Left colon (tissue), 2 donors: ENCODE measurements around the gene SLC38A9. TPM values are rescaled to one million over a fixed set of nuclear protein-coding genes. Genes with fewer than 3 reads are reported as not detected.
A peak's percentile ranks its signal among the peaks of the same experiment; 100 is the strongest.
"Not testable (repeated sequence)": the region's sequence is repeated elsewhere in the genome, so short reads cannot be mapped to it uniquely, and the experiment has no call there.

Experiments used
- ATAC-seq: fragments of 200-7000 bp; cut with Tn5 transposase; one replicate; pipeline ENCODE4 v1.9.1; 2020; ENCODE audit warnings: mild to moderate bottlenecking, moderate library complexity
- DNase-seq, 2 donors: peaks; one replicate each; pipeline ENCODE4 v3.0.0-alpha.2; 2020
- intact Hi-C, 2 donors: fragments of 100-400 bp; cut with DNase I in 1 of 2; cut with micrococcal nuclease in 1 of 2; formaldehyde crosslinking; loops; one replicate each; pipeline versions ENCODE4 v1.11.2 to v1.14.0; 2022; cut with DNase I, micrococcal nuclease
- long read RNA-seq: library from polyadenylated mRNA; unstranded; transcript quantifications from one replicate; pipeline ENCODE4 v2.0.0, GENCODE V29; 2021
- total RNA-seq, 2 donors: library from RNA; stranded (reverse); fragmentation: NEBNext Ultra II Directional; extraction: Animal tissue kit (Norgen Biotek cat#: 25700); gene quantifications; one replicate each; pipeline ENCODE4 v1.2.1, GENCODE V29; 2021
- donor health status: DM: no; HTN: no; CAD: no.
- donor health status: DM: yes; HTN: yes; CAD: no.

The SLC38A9 gene, protein sequence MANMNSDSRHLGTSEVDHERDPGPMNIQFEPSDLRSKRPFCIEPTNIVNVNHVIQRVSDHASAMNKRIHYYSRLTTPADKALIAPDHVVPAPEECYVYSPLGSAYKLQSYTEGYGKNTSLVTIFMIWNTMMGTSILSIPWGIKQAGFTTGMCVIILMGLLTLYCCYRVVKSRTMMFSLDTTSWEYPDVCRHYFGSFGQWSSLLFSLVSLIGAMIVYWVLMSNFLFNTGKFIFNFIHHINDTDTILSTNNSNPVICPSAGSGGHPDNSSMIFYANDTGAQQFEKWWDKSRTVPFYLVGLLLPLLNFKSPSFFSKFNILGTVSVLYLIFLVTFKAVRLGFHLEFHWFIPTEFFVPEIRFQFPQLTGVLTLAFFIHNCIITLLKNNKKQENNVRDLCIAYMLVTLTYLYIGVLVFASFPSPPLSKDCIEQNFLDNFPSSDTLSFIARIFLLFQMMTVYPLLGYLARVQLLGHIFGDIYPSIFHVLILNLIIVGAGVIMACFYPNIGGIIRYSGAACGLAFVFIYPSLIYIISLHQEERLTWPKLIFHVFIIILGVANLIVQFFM
- total RNA-seq: 10 to 100 TPM; 19.7 to 28.1 TPM
- long read RNA-seq, partial matches to known transcripts: 1 of 14 reads
- long read RNA-seq, other reads (novel, unspliced or antisense): 10 of 14 reads

DNA sequence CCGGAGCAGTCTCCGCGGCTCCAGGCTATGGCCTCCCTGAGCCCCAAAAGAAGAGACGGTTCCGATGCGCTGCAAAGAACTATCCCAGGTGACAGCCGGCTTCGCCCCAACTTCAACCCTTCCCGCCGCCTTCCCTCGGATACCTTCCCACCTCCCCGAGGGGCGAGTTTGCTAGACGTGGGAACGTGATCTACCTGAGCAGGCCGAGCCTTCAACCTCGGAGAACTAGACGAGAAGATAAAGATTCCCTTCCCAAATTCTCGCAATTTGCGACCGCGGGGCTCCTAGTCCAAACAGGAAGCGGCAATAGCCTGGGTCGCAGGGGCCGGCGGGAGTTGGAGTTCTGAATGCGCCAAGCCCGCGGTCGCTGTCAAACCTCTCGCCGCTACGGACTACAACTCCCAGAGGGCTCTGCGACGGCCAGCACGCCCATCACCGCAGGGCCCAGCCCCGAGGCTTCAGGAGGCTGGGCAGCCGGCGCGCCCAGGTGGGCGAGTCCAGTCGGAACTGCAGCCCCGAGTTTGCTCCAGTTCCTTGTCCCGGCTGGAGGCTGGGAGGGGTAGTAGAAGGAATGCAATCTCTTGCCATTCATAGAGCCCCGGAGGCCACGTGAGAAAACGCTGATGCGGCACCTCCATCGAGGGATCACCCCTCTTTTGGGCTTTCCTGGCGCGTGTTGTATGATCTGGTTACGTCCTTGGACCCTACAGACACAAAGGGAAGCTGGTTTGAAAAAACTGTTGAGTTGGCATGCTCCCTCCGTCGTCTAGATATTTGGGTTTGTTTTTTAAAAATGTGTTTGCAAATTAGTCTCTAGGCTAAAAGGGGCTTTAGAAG, at the start of gene SLC38A9:
TSS of gene SLC38A9 (minus strand) at position 302 of the 837 bp plus-strand sequence. CDS start 14,366 bp downstream, outside the sequence.
- ATAC-seq (peak; percentile 97), DNase-seq (peak; percentile 96 to 97)
- intact Hi-C loops: no loop called here

DNA sequence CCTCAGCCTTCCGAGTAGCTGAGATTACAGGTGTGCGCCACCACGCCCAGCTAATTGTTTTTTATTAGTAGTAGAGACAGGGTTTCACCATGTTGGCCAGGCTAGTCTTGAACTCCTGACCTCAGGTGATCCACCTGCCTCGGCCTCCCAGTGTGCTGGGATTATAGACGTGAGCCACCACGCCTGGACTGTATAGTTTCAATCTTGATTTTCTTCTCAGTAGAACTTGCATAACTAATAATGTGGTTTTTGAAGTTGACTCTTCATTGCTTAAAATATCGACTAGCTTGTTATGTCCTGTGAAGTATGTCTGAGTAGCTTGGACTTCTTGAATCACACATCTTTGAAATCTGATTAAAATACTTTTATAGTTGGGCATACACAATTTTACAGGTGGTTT, 49.6 kb upstream of the SLC38A9 start:
- intact Hi-C loops, DNase-seq, ATAC-seq: not testable (repeated sequence)

DNA sequence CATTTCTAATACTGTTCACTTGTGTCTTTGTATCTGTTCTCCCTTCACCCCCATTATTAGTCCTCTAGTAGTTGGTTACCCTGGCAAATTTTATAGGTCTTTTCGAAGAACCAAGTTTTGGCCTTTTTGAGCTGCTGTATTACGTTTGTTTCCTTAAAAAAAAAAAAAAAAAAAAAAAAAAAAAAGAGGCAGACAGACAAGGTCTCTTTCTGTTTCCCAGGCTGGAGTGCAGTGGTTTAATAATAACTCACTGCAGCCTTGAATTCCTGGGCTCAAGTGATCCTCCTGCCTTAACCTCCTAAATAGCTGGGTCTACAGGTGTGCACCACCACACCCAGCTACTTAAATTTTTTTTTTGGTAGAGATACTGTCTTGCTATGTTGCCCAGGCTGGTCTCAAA, 46.6 kb upstream of the SLC38A9 start:
- ATAC-seq (no peak), DNase-seq (no peak)
- intact Hi-C loops: no loop called here

DNA sequence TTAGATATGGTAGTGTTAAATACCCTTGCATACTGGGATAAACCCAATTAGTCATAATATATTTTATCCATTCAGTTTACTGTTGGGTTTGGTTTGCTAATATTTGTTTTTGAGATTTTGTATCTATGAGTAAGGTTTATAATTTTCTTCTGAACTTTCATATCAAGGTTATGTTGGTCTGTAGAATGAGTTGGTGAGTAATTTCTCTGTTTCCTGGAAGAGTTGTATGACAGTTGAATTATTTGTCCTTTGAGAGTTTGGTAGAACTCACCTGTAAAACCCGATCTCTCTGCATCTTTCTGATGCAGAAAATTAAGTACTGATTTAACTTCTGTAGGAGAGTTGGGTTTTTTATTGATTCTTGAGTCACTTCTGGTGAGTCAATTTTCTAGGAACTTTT, 46.1 kb upstream of the SLC38A9 start:
- ATAC-seq (no peak), DNase-seq (no peak)
- intact Hi-C loops: no loop called here

DNA sequence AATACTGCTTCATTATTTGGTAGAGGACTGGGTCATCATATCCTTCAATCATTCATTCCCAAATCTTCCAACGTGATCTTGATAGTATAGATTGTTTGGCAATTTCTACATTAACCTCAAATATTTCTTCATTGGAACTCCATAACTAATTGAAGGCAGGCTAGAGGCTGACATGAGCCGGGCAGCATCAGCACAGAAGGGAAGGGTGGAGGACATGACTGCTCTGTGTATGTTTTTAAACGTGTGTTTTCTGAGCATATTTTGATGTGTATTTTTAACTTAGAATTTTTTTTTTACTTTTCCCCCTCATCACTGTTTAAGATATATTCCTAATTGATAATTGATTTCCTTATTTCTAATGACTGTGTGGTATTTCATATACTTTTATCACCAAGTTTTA, 38.4 kb upstream of the SLC38A9 start:
- DNase-seq: no peak
- intact Hi-C loops: no loop called here

DNA sequence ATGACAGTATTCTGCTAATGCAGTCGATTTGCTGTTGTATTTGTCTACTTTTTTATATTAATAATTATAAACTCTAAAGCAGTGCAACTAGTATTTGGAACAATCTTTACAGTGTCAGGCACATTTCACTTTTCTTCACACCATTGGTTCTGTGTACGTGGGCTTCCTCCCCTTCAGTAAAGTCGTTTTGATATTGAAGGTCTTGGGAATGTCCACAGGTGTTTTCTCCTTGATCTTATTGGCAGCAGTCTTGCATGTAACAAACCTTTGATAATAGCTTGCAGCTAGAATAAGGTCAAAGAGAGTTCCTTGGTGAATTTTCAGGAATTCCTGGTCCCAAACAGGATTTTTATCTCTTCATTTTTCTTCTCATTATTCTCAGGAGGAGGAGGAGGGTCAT, 37.9 kb upstream of the SLC38A9 start:
- no peak for DNase-seq
- intact Hi-C loops: no loop called here
- no peak for ATAC-seq

More for the DNA sequence above, 38.4 kb upstream of the SLC38A9 start:
- ATAC-seq: no peak

DNA sequence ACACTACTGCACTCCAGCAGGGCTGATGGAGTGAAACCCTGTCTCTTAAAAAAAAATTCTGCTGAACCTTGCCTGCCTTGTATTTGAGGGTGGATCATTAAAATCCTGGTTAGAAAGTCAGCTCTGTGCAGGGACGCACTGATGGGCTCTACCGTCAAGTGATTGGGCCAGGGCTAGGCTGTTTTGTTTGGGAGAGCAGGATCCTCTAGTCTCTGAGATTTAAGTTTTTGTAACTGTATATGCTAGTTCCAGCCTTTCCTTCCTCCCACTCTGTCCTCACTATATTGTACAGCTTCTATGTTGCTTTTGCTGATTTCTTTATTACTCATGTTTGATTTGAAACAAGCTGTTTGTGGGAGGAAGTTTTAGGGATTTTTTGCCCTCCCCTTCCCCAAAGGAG, 37.3 kb upstream of the SLC38A9 start:
- no peak for DNase-seq
- ATAC-seq: no peak
- intact Hi-C loops: no loop called here

DNA sequence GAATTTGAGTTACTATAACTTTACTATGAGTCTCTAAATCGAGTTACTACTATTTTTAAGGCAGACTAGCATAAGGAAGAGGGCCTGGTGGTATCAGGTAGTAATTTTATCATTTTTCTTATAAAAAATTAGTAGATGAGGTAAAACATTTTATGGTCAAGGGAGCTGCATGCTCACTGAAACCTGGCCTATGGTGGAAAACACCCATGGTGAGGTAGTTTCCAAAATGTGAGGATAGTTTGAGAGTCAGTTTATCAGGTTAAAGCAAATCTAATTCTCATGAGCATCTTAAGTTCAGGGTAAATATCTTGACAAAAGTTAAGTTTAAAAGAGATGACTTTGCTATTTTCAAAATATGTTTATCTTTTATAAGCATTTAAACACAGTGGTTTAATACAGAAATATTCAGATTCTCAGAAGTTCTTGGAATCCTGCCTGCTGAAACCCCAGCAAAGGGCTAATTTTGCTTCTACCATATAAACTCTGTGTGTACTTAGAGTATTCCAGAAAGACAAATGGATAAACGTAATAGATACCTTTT, 35.7 kb upstream of the SLC38A9 start:
- ATAC-seq: no peak
- DNase-seq: no peak
- intact Hi-C loops: no loop called here

DNA sequence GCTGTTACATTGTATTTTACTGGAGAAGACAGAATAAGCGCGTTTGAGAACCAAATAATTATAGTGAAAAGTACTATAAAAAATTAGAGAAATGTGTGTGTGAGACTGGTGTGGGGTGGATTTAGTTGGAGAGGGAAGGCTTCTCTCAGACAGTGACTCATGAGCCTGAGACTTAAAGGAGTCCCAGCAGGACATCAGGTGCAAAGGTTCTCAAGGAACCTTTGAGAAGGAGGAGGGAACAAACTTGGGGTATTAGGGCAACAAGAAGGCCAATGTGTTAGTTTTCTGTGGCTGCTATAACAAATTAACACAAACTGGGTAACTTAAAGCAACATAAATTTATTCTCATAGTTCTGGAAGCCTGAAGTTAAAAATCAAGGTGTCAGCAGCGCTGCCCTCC, 30.7 kb upstream of the SLC38A9 start:
- ATAC-seq (no peak), DNase-seq (no peak)
- intact Hi-C loops: no loop called here

DNA sequence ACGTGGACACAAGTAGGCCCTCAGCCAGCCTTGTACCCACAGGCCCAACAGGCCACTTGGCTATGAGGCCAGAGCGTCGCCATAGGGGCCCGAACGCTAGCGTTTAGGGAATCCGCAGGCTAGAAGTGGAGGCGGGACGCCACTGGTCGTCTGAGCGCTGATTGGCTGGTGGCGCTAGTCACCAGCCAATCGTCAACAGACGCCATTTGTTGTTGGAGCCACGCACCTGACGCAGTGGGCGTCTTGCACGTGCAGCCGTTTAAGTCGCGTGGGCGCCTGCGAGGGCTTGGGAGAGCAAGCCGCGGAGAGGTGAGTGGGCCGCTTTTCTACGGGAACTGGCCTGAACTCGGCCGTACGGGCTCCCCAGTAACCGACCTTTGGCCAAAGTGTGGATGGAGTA, 25.7 kb upstream of the SLC38A9 start, which contains the start of gene DDX4:
TSS of gene DDX4 (plus strand) at position 269 of the 400 bp plus-strand sequence. CDS start 903 bp downstream, outside the sequence.
- DNase-seq (no peak), ATAC-seq (no peak)
- intact Hi-C loops: no loop called here

DNA sequence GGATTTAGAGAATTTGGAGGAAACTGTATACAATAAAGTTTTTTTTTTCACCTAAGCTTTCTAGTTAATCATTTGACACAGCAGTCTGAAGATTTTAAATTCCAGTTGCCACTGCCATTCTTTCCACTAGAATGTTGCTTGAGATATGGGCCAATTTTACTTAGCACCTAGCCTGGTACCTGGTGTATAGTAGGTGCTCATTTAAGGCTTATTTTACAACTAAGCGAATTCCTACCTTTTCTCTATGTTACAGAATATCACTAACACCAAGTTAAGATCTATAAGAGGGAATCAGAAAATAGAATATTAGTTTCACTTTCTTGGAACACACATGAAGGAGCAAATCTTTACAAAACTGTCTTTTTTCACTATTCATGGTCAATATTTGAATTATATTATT, 22.5 kb upstream of the SLC38A9 start:
- ATAC-seq: no peak
- intact Hi-C loops: no loop called here
- DNase-seq: no peak

DNA sequence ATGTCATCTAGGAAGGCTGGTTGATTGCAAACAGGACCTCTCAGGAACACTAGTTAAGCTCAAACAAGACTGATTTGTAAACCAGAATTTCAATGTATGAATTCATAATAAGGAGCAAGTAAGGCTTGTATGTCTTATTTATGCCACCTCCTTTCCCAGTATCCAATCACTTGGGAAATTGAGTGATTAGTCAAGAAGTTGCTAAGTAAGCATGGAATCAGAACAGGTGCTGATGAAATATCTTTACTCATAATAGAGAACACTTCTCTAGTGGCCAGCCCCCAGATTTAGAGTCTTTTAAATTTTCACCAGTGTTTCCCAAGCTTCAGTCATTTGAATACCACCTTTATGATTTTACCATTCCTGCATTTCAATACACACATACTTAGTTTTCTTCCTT, 20.5 kb upstream of the SLC38A9 start:
- ATAC-seq: no peak

DNA sequence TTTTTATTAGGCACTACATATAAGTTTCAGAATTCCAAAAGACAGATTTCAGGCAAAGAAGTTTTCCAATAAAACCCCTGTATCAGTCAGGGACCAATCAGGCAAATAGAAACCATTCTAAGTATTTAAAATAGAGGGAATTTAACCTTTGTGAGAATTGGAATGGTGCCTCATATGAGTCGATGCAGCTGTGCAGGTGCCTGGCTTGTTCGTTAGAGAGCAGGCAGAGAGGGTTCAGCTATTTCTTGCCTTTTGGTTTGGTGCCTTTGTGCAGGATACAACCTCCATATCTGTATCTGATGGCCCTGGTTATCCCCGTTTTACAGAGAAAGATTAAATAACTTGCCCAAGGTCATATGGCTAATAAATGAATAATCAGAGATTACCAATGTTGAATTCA, 19.7 kb upstream of the SLC38A9 start:
- no peak for ATAC-seq
- intact Hi-C loops: no loop called here
- DNase-seq: no peak

More for the DNA sequence above, 20.5 kb upstream of the SLC38A9 start:
- DNase-seq: no peak
- intact Hi-C loops: no loop called here

DNA sequence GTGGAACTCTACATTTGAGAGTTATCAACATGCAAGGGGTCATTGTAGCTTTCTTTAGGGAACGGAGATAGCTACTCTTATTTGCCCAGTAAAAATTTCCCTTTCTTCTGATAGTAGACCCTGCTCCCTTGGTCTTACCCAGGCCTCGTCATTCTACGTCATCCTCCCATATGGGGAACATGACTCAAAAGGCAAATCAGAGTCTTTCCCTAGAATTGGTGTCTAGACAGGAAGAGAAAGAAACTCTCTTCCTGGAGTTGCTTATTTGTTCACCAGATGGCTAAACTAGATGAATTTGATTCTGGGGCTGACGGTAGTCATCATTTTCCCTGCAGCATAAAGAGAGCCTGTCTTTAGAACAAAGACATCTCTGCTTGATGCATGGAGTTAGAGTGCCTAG, 12.2 kb upstream of the SLC38A9 start:
- ATAC-seq: no peak
- intact Hi-C loops: no loop called here
- DNase-seq: no peak

DNA sequence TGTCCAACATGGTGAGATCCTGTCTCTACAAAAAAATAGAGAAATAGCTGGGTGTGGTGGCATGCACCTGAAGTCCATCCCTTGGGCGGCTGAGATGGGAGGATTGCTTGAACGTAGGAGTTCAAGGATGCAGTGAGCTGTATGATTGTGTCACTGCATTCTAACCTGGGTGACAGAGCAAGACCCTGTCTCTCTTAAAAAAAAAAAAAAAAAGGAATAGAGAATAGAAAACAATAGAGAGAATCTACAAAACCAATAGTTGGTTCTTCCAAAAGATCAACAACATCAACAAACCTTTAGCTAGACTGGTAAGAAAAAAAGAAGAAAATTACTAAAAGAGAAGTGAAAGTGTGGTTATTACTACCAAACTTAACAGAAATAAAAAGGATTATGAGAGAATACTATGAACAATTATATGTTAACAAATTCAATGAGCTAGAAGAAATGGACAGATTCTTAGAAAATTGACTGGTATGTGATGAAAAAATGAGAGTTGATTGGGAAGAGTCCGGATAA, 8.1 kb upstream of the SLC38A9 start:
- intact Hi-C loops: no loop called here

DNA sequence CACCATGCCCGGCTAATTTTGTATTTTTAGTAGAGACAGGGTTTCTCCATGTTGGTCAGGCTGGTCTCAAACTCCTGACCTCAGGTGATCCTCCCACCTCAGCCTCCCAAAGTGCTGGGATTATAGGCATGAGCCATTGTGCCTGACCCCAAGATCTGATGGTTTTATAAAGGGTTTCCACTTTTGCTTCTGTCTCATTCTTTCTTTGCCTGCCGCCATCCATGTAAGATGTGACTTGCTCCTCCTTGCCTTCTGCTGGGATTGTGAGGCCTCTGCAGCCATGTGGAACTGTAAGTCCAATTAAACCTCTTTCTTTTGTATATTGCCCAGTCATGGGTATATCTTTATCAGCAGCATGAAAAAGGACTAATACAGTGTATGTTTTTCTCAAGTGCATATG, 6.9 kb upstream of the SLC38A9 start:
- ATAC-seq: not testable (repeated sequence)

More for the DNA sequence above, 8.1 kb upstream of the SLC38A9 start:
- ATAC-seq (no peak), DNase-seq (no peak)

DNA sequence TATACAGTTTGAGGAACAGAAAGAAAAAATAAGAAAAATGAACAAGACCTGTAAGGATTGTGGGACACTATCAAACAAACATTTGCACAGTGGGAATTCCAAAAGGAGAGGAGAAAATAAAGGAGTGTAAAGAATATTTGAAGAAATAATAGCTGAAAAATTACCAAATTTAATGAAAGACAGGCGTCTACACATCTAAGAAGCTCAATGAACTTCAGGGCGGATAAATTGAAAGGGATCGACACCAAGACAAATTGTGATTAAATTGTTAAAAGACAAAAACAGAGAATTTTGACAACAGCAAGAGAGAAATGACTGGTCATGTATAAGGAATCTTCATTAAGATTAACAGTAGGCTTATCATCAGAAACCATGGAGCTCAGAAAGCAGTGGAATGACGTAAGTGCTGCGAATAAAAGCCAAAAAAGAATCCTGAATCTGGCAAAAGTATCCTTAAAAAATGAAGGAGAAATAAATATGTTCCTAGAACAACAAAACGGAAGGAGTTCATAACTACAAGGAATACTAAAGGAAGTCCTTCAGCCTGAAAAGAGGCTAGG, 3.5 kb upstream of the SLC38A9 start:
- no peak for ATAC-seq
- intact Hi-C loops: no loop called here

More for the DNA sequence above, 6.9 kb upstream of the SLC38A9 start:
- DNase-seq, intact Hi-C loops: not testable (repeated sequence)

DNA sequence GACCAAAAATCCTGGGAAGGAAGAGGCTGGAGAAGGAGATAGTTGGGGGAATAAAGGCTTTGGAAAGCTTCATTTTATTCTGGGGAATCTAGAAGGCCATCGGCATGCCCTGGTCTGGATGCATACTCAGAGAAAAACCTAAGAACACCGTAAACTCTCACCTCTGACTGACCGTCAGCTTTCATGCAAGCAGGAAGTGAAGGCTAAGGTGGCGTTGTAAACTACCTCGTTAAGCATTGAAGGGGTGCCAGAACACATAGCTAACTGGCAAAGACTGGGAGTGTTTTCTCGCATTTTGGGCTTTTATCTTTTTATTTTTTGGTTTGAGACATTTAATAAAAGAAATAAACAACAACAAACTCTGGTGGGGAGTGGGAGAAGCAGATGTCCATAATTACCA, 2.6 kb upstream of the SLC38A9 start:
- intact Hi-C loops: no loop called here
- ATAC-seq: peak; percentile 46
- DNase-seq: no peak

More for the DNA sequence above, 3.5 kb upstream of the SLC38A9 start:
- no peak for DNase-seq

DNA sequence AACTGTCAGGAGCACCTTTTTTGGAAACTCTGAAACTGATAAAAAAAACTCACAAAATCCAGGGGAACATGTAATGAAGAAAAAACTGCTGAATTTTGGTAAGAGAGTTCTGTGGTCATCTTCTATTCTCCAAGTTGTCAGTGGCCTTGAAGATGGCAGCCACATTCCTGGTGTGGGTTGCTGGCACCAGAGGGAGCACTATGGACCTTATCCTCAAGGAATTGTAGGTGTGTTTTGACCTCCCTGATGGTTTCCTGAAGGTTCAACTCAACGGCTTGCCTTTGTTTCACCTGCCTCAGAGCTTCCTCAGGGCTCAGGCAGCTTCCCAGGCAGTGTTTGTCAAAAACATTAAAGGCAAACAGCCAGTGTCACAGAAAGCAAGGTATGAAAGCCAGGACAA, 2.2 kb upstream of the SLC38A9 start:
- intact Hi-C loops: no loop called here
- DNase-seq (peak; percentile 35 to 40), ATAC-seq (peak; percentile 44)
